Measurements from ENCODE around the gene GDA.

GDA gene

DNA sequence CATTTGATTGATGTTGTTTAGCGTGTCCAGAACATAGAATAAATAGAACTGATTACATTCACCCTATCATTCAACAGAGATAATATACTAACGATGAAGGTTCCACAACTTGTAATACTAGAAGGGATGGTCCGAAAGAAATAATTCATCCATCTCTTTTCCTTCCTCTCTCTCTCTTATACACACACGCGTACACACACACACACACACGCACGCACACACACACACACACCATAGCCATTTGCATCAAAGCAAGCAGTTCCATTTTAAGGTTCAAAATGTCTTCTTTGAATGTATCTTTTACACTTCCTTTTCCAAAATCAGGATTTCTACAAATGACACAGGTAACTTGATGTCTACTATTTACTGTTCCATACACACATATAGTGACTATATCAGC lies 887 bp downstream of the GDA start:
- DNase-seq (ENCODE audit: low read depth): no peak
- no peak overlapping the region for H3K4me3 ChIP-seq (ENCODE audit: low read depth, low read length)
- TF ChIP-seq CTCF (IDR thresholded peaks at IDR 0.05; ENCODE audit: low read depth, low read length) (no peak), MAX (IDR thresholded peaks at IDR 0.05; ENCODE audit: low read depth, low read length) (no peak), MYC (IDR thresholded peaks at IDR 0.05; ENCODE audit: low read depth, low read length) (no peak), POLR2A (IDR thresholded peaks at IDR 0.05; ENCODE audit: extremely low read depth, insufficient read length) (no peak)

GRCh38 chr9:72150661-72151060 lies 1.4 kb downstream of the GDA start:
- no peak for DNase-seq (ENCODE audit: low read depth)
- TF ChIP-seq MAX (IDR thresholded peaks at IDR 0.05; ENCODE audit: low read depth, low read length) (no peak), MYC (IDR thresholded peaks at IDR 0.05; ENCODE audit: low read depth, low read length) (no peak), POLR2A (IDR thresholded peaks at IDR 0.05; ENCODE audit: extremely low read depth, insufficient read length) (no peak), CTCF (IDR thresholded peaks at IDR 0.05; ENCODE audit: low read depth, low read length) (no peak)
- no peak overlapping the region for H3K4me3 ChIP-seq (ENCODE audit: low read depth, low read length)

DNA sequence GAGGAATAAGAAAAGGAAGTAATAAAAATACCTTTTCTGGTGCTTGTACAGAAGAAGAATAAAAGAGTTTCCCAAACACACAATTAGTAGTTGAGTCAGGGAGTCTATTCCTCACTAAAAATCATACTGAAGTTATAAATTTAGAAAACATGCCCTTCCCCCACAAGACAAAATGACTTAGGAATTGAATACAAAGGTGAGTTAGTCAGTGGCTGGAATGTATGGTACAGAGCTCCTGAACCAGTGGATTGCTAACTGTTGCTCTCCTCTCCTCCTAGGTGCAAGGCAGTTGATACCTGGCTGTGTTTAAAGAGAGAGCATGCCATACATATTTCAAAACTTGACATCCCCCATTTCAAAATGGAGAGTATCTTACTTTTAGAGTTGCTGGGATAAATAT lies 1.9 kb downstream of the GDA start:
- no peak overlapping the region for H3K4me3 ChIP-seq (ENCODE audit: low read depth, low read length)
- DNase-seq (ENCODE audit: low read depth): no peak
- TF ChIP-seq MAX (IDR thresholded peaks at IDR 0.05; ENCODE audit: low read depth, low read length) (no peak), CTCF (IDR thresholded peaks at IDR 0.05; ENCODE audit: low read depth, low read length) (no peak), POLR2A (IDR thresholded peaks at IDR 0.05; ENCODE audit: extremely low read depth, insufficient read length) (no peak), MYC (IDR thresholded peaks at IDR 0.05; ENCODE audit: low read depth, low read length) (no peak)

- H3K4me3 ChIP-seq (ENCODE audit: low read depth, low read length): no peak overlapping the region
- no peak for DNase-seq (ENCODE audit: low read depth)
- no peak for TF ChIP-seq POLR2A (IDR thresholded peaks at IDR 0.05; ENCODE audit: extremely low read depth, insufficient read length)
- TF ChIP-seq MYC (IDR thresholded peaks at IDR 0.05; ENCODE audit: low read depth, low read length): no peak
- no peak for TF ChIP-seq MAX (IDR thresholded peaks at IDR 0.05; ENCODE audit: low read depth, low read length)
- no peak for TF ChIP-seq CTCF (IDR thresholded peaks at IDR 0.05; ENCODE audit: low read depth, low read length)
These were observed 5.4 kb downstream of the GDA start for GRCh38 chr9:72154468-72155285.

- TF ChIP-seq CTCF (IDR thresholded peaks at IDR 0.05; ENCODE audit: low read depth, low read length) (no peak), MYC (IDR thresholded peaks at IDR 0.05; ENCODE audit: low read depth, low read length) (no peak), POLR2A (IDR thresholded peaks at IDR 0.05; ENCODE audit: extremely low read depth, insufficient read length) (no peak), MAX (IDR thresholded peaks at IDR 0.05; ENCODE audit: low read depth, low read length) (no peak)
- no peak overlapping the region for H3K4me3 ChIP-seq (ENCODE audit: low read depth, low read length)
- no peak for DNase-seq (ENCODE audit: low read depth)
These were observed 6.1 kb downstream of the GDA start for GRCh38 chr9:72155301-72155700.

Data from NB4 (cell line).